Measurements from ENCODE around the gene PAX8.

DNA sequence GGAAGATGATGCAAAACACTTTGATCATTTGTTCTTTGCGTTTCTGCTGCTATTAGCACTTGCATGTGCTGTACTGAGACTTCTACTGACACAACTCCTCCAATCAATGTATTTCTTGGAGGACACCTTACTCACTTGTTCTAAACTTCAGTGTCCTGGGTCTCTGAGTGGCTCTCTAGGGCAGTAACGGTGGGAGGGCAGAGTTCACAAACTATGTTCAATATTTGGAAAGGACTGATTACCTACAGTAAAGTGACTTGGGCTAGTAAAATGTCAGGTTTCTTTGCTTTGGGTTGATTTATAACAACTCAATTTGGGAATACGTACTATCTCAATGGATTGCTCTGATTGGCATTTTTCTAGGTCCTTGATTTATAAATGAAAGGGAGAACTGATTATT is 49.3 kb upstream of the PAX8 start:
- TF ChIP-seq CTCF (IDR thresholded peaks at IDR 0.05): no peak
- TF ChIP-seq POLR2A (IDR thresholded peaks at IDR 0.05): no peak

Measured in lower leg skin (tissue), 3 donors.